Measurements from ENCODE around the gene AKR1C2. TPM values are rescaled to one million over a fixed set of nuclear protein-coding genes. Genes with fewer than 3 reads are reported as not detected.

AKR1C2 gene
- total RNA-seq, 1 experiment from 2014 or later, result 0.25 TPM

DNA sequence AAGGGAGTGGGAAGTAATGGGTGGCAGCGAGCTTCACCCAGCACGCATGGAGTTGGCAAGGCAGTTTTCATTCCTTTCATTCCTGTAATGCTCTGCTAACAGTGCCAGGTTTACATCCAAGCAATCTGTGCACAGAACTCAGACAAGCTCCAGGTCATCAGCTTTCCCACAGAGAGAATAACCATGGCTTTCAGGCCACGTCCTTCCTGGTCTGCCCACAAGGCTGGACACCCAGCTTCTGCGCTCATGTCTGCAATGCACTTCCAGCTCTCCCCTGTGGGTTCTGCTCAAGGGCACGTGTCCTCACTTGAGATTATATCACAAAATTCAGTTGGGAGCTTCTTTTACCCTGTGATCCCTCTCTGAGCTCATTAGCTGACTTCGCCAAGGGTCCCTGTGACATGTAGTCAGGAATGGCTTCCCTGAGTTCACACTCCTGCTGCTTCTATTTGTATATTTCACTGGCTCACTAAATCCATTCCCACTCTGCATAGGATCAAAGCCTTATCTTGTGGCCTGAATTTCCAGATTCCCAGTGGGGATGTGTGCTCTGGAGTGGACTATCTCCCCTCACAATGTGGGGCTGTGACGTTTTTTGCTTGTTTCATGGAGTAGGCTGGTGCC is 18.6 kb downstream of the AKR1C2 start:
- H3K79me2 ChIP-seq (ENCODE audit: insufficient read depth, low read length), result no peaks in the 10 kb centered on the region
- no peaks in the 10 kb centered on the region for H3K9me2 ChIP-seq (ENCODE audit: insufficient read depth)
- DNase-seq (ENCODE audit: low read depth, low spot score) (no peak), ATAC-seq (no peak)
- peaks cover 6 to 7% of the 10 kb centered on the region in 2 experiments; a peak in 2 of 4 replicates for H3K4me1 ChIP-seq (ENCODE audit: control insufficient read depth in 1 of 2, insufficient read depth in 2 of 2, low read length in 2 of 2)
- H3K27ac ChIP-seq (ENCODE audit: low read depth, low read length), result no peak overlapping the region
- no peak overlapping the region for H3K9ac ChIP-seq (ENCODE audit: low read length)
- H3K9me3 ChIP-seq (ENCODE audit: control insufficient read depth in 1 of 2, insufficient read depth in 1 of 2, low read depth in 1 of 2, low read length in 2 of 2), result no peaks in the 10 kb centered on the region
- no peaks in the 10 kb centered on the region for H3K27me3 ChIP-seq (ENCODE audit: insufficient read depth, low read length)
- H2AFZ ChIP-seq (ENCODE audit: low read depth, low read length, poor library complexity, severe bottlenecking), result no peak overlapping the region
- no peak overlapping the region for H3K4me2 ChIP-seq (ENCODE audit: low read length)
- TF ChIP-seq EZH2phosphoT487 (IDR thresholded peaks at IDR 0.05; ENCODE audit: borderline replicate concordance) (no peak), POLR2A (IDR thresholded peaks at IDR 0.05; ENCODE audit: borderline replicate concordance, extremely low read depth, insufficient read depth, insufficient read length) (no peak), CEBPB (IDR thresholded peaks at IDR 0.05; ENCODE audit: low read depth) (no peak), EGR1 (IDR thresholded peaks at IDR 0.05; ENCODE audit: low read depth) (no peak), SP1 (IDR thresholded peaks at IDR 0.05; ENCODE audit: low read depth) (no peak), ZNF274 (IDR thresholded peaks at IDR 0.05; ENCODE audit: low read depth, low read length) (no peak), SRF (IDR thresholded peaks at IDR 0.05; ENCODE audit: low read depth) (no peak), POLR2AphosphoS5 (IDR thresholded peaks at IDR 0.05; ENCODE audit: low read depth, low read length) (no peak), ELF1 (IDR thresholded peaks at IDR 0.05; ENCODE audit: borderline replicate concordance, low read depth) (no peak)
- TF ChIP-seq, protein P1, sequence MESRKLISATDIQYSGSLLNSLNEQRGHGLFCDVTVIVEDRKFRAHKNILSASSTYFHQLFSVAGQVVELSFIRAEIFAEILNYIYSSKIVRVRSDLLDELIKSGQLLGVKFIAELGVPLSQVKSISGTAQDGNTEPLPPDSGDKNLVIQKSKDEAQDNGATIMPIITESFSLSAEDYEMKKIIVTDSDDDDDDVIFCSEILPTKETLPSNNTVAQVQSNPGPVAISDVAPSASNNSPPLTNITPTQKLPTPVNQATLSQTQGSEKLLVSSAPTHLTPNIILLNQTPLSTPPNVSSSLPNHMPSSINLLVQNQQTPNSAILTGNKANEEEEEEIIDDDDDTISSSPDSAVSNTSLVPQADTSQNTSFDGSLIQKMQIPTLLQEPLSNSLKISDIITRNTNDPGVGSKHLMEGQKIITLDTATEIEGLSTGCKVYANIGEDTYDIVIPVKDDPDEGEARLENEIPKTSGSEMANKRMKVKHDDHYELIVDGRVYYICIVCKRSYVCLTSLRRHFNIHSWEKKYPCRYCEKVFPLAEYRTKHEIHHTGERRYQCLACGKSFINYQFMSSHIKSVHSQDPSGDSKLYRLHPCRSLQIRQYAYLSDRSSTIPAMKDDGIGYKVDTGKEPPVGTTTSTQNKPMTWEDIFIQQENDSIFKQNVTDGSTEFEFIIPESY (IDR thresholded peaks at IDR 0.05; ENCODE audit: extremely low read depth, insufficient replicate concordance, low read length), result no peak
- TF ChIP-seq, protein P2, sequence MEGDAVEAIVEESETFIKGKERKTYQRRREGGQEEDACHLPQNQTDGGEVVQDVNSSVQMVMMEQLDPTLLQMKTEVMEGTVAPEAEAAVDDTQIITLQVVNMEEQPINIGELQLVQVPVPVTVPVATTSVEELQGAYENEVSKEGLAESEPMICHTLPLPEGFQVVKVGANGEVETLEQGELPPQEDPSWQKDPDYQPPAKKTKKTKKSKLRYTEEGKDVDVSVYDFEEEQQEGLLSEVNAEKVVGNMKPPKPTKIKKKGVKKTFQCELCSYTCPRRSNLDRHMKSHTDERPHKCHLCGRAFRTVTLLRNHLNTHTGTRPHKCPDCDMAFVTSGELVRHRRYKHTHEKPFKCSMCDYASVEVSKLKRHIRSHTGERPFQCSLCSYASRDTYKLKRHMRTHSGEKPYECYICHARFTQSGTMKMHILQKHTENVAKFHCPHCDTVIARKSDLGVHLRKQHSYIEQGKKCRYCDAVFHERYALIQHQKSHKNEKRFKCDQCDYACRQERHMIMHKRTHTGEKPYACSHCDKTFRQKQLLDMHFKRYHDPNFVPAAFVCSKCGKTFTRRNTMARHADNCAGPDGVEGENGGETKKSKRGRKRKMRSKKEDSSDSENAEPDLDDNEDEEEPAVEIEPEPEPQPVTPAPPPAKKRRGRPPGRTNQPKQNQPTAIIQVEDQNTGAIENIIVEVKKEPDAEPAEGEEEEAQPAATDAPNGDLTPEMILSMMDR (IDR thresholded peaks at IDR 0.05 in 2 of 3, conservative IDR thresholded peaks at IDR 0.05 in 1 of 3; ENCODE audit: borderline replicate concordance in 1 of 3, insufficient read depth in 1 of 3, low read depth in 2 of 3, low read length in 2 of 3), result no peak
- no TSS peak for BruUV-seq (replicated peaks)
- no peaks in the 10 kb centered on the region for H4K20me1 ChIP-seq (ENCODE audit: insufficient read depth)
- intact Hi-C loops (cut with micrococcal nuclease), result no loop called here
- H3K36me3 ChIP-seq (ENCODE audit: control insufficient read depth in 1 of 2, insufficient read depth in 2 of 2, low read length in 2 of 2), result no peaks in the 10 kb centered on the region
- POLR2A ChIA-PET, result no interaction called here
- H3K4me3 ChIP-seq (replicated peaks in 1 of 2; ENCODE audit: low read depth in 1 of 2, low read length in 2 of 2), result no peak overlapping the region
- RAD21 ChIA-PET (ENCODE audit: low non-redundant PET in 1 of 2, low total read pairs in 2 of 2, uncharacterized antibody in 2 of 2, unreplicated experiment in 2 of 2), result no interaction called here
- CTCF ChIA-PET, result no interaction called here

Measured in HCT116 (cell line).